ENCODE data around the gene FILIP1L.

FILIP1L gene

GRCh38 chr3:99879275-99879674, 235.0 kb downstream of the FILIP1L start:
- no peak for DNase-seq

- DNase-seq, result no peak
Measured at GRCh38 chr3:99878005-99878404, 236.3 kb downstream of the FILIP1L start.

GRCh38 chr3:99877031-99877579, 237.2 kb downstream of the FILIP1L start:
- no peak for DNase-seq

- DNase-seq, result peak; percentile 67 to 77
Measured at GRCh38 chr3:99875929-99876841, 238.1 kb downstream of the FILIP1L start.

- no peak for DNase-seq
Measured at GRCh38 chr3:99875581-99875928, 238.7 kb downstream of the FILIP1L start.

- DNase-seq, result no peak
Measured at GRCh38 chr3:99874237-99875002, 239.9 kb downstream of the FILIP1L start.

GRCh38 chr3:99873269-99874102, 240.8 kb downstream of the FILIP1L start:
- no peak for DNase-seq

GRCh38 chr3:99872923-99873254, 241.4 kb downstream of the FILIP1L start:
- DNase-seq, result no peak

GRCh38 chr3:99871231-99872045, 242.9 kb downstream of the FILIP1L start:
- DNase-seq, result no peak

- DNase-seq, result no peak
Measured at GRCh38 chr3:99870712-99871111, 243.6 kb downstream of the FILIP1L start.

- no peak for DNase-seq
Measured at GRCh38 chr3:99869621-99870020, 244.7 kb downstream of the FILIP1L start.

- no peak for DNase-seq
Measured at GRCh38 chr3:99868311-99868646, 246.0 kb downstream of the FILIP1L start.

GRCh38 chr3:99867594-99868310, 246.5 kb downstream of the FILIP1L start:
- DNase-seq, result no peak

GRCh38 chr3:99866261-99866761, 248.0 kb downstream of the FILIP1L start:
- no peak for DNase-seq

- no peak for DNase-seq
Measured at GRCh38 chr3:99865321-99865720, 249.0 kb downstream of the FILIP1L start.

- no peak for DNase-seq
Measured at GRCh38 chr3:99864289-99864688, 250.0 kb downstream of the FILIP1L start.

- DNase-seq, result no peak
Measured at GRCh38 chr3:99863588-99863987, 250.7 kb downstream of the FILIP1L start.

GRCh38 chr3:99863002-99863401, 251.3 kb downstream of the FILIP1L start:
- DNase-seq, result no peak

GRCh38 chr3:99862208-99862607, 252.1 kb downstream of the FILIP1L start:
- no peak for DNase-seq

GRCh38 chr3:99861216-99861615, 253.1 kb downstream of the FILIP1L start:
- DNase-seq, result no peak

GRCh38 chr3:99859825-99860224, 254.5 kb downstream of the FILIP1L start:
- no peak for DNase-seq
